GM10248 (cell line): ENCODE results near the gene ACVR1B.
"Not testable (repeated sequence)": the region's sequence is repeated elsewhere in the genome, so short reads cannot be mapped to it uniquely, and the experiment has no call there.

Source experiments
- CTCF ChIA-PET: fragments of 300-600 bp; sonication (Branson Sonifier 250); formaldehyde crosslinking; extraction: SDS; loops from one replicate; lab custom pipeline; 2021; ENCODE audit warnings: antibody characterized with exemption; lab: Yijun Ruan, JAX
- POLR2A ChIA-PET: fragments of 350-650 bp; sonication (Branson Sonifier 250); formaldehyde crosslinking; extraction: SDS; loops from one replicate; lab custom pipeline; 2020; ENCODE audit warnings: antibody characterized with exemption; lab: Yijun Ruan, JAX
- DNase-seq: peaks from one replicate; pipeline ENCODE4 v3.0.0; 2012; ENCODE audit errors: extremely low spot score
- TF ChIP-seq, protein P1 (sequence below): IDR thresholded peaks from 2 replicates; pipeline ENCODE4 v1.5.1; 2012; ENCODE audit warnings: mild to moderate bottlenecking, low read depth; ENCODE audit errors: extremely low read depth, missing control alignments, control extremely low read depth

The ACVR1B gene

DNA sequence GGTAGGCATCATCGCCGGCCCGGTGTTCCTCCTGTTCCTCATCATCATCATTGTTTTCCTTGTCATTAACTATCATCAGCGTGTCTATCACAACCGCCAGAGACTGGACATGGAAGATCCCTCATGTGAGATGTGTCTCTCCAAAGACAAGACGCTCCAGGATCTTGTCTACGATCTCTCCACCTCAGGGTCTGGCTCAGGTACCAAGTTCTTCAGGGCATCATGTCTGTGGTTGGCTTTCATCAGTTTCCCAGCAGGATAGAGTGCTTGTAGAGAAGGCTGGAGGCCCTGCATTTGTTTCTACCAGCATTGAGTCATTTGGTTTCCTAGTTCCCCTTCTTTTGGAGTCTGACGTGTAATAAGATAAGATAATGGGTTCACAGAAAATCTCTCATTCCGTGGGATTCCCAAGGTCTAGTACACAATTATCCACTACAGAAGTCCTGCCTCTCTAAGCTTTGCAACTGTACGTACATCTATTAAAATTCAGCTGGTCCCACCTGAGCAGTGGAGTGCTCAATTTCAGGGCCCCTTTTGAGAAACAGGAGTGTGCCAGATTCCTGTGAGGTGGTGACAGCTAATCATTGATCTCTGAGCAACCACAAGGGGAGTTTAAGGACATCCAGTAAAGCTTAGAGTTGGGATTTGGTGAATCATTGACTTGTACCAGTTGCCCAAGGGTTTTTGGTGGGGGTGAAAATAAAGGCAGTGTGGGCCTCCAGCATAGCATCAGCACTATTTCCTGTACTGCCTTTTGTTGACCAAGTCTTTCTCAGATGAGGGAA lies 25.1 kb downstream of the ACVR1B start:
- ChIA-PET POLR2A (no interaction called here), CTCF (interaction anchor here (1.0 to 3.9 kb wide), 10 partner anchors 9 to 106 kb away, joined by 3 to 28 read pairs (median 4); no protein-coding TSS in a partner anchor)
- DNase-seq = no peak
- TF ChIP-seq, protein P1, sequence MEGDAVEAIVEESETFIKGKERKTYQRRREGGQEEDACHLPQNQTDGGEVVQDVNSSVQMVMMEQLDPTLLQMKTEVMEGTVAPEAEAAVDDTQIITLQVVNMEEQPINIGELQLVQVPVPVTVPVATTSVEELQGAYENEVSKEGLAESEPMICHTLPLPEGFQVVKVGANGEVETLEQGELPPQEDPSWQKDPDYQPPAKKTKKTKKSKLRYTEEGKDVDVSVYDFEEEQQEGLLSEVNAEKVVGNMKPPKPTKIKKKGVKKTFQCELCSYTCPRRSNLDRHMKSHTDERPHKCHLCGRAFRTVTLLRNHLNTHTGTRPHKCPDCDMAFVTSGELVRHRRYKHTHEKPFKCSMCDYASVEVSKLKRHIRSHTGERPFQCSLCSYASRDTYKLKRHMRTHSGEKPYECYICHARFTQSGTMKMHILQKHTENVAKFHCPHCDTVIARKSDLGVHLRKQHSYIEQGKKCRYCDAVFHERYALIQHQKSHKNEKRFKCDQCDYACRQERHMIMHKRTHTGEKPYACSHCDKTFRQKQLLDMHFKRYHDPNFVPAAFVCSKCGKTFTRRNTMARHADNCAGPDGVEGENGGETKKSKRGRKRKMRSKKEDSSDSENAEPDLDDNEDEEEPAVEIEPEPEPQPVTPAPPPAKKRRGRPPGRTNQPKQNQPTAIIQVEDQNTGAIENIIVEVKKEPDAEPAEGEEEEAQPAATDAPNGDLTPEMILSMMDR = no peak

DNA sequence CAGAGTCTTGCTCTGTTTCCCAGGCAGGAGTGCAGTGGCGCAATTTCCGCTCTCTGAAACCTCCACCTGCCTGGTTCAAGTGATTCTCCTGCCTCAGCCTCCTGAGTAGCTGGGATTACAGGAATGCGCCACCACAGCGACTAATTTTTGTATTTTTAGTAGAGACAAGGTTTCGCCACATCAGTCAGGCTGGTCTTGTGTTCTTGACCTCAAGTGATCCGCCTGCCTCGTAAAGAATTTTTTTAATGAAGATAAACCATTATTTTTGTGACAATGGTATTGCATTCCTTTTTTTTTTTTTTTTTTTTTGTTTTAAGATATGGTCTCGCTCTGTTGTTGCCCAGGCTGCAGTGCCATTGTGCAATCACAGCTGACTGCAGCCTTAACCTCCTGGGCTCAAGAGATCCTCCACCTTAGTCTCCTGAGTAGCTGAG lies 25.8 kb downstream of the ACVR1B start:
- no peak for DNase-seq
- ChIA-PET CTCF (interaction anchor here (1.0 to 3.9 kb wide), 10 partner anchors 12 to 55 kb away, joined by 3 to 28 read pairs (median 4); no protein-coding TSS in a partner anchor), POLR2A (no interaction called here)

DNA sequence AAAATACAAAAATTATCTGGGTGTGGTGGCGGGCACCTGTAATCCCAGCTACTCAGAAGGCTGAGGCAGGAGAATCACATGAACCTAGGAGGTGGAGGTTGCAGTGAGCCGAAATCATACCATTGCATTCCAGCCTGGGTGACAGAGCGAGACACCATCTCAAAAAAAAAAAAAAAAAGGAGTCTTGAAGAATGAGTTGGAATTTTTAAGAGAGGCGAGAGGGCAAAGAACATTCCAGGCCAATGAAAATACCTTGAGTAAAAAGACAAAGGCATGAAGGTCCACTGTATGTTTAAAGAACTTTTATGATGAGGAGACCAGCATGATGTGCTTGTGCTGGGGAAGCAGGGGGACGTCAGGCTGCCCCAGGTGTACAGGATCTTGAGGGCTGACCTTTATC lies 27.8 kb downstream of the ACVR1B start:
- CTCF ChIA-PET = interaction anchor here (1.5 kb wide), 1 partner anchor 18 kb away, joined by 4 read pairs; no protein-coding TSS in a partner anchor
- POLR2A ChIA-PET, DNase-seq: not testable (repeated sequence)

More for the DNA sequence above, 25.8 kb downstream of the ACVR1B start:
- TF ChIP-seq, protein P1 = no peak

DNA sequence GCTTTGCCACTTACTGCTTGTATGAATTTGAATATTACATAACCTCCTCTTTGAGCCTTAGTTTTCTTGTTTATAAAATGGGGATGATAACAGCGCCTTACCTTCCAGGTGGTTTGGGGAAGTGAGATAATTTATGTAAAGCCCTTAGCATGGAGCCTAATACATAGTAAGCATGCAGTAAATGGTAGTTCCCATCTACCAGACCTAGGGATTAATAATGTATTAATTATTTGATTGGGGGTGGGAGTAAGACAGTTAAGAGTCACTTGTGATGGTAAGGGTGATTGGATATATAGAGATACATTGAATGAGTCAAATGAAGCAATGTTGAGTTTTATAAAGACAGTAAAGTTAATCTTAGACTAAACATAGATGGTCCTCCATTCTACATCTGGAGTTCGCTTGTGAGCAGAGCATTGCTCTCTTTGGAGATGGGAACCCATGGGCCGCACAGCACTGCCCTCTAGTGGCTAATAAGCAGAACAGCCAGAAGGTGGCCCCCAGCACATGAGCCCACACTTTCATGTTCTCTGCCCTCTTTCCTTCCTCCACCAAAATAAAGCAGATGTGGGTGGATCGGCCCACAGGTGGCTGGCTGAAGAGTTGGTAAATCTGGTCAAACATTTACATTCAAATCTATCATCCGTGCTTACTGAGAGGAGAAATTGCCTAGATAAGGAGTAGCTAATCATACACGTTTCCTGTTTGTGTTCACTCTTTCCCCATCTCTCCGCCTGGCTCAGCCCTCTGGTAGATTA lies 28.7 kb downstream of the ACVR1B start:
- ChIA-PET POLR2A (no interaction called here), CTCF (interaction anchor here (0.6 to 2.7 kb wide), 29 partner anchors 9 to 137 kb away, joined by 3 to 25 read pairs (median 5); partner anchors contain the start of genes ANKRD33 and TAMALIN)
- TF ChIP-seq, protein P1 = peak; percentile 96
- DNase-seq = peak; percentile 86

DNA sequence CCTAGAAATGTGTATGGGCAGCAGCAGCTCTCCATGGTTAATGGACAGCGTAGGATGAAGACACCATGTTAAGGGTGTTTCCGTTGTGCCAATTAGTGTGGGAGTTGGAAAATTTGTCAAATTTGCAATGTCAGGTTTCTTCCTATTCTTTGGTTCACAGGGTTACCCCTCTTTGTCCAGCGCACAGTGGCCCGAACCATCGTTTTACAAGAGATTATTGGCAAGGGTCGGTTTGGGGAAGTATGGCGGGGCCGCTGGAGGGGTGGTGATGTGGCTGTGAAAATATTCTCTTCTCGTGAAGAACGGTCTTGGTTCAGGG lies 29.3 kb downstream of the ACVR1B start:
- TF ChIP-seq, protein P1 = no peak
- ChIA-PET POLR2A (no interaction called here), CTCF (interaction anchor here (0.6 to 2.7 kb wide), 29 partner anchors 9 to 136 kb away, joined by 3 to 25 read pairs (median 5); partner anchors contain the start of genes ANKRD33 and TAMALIN)
- no peak for DNase-seq

DNA sequence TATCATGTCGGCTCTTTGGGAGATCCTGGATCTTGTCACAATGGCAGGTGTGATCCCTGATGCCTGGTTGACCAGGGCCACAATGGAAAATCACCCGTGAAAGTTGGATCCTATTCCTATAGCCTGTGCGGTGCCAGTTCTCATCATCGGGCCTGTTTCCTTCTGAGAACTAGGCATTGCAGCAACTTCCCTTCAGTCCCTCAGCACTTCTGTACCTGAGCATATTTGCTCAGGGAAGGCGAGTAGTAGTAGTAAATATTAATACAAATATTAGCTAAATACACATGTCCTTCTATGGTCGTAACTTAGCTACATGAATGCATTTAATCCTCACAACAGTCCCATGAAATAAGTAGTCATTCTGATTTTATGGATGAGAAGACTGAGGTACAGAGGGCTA lies 33.2 kb downstream of the ACVR1B start:
- ChIA-PET CTCF (interaction anchor here (0.8 to 4.1 kb wide), 10 partner anchors 9 to 563 kb away, joined by 3 to 30 read pairs (median 4); no protein-coding TSS in a partner anchor), POLR2A (no interaction called here)
- no peak for DNase-seq
- TF ChIP-seq, protein P1 = no peak
